NCI-H1930 (cell line): ENCODE data around the gene NPC2.

Experiments used
- DNase-seq, 2 experiments: peaks; one replicate each; lab custom pipeline; 2025; lab: John Stamatoyannopoulos, UW

NPC2 gene

DNA sequence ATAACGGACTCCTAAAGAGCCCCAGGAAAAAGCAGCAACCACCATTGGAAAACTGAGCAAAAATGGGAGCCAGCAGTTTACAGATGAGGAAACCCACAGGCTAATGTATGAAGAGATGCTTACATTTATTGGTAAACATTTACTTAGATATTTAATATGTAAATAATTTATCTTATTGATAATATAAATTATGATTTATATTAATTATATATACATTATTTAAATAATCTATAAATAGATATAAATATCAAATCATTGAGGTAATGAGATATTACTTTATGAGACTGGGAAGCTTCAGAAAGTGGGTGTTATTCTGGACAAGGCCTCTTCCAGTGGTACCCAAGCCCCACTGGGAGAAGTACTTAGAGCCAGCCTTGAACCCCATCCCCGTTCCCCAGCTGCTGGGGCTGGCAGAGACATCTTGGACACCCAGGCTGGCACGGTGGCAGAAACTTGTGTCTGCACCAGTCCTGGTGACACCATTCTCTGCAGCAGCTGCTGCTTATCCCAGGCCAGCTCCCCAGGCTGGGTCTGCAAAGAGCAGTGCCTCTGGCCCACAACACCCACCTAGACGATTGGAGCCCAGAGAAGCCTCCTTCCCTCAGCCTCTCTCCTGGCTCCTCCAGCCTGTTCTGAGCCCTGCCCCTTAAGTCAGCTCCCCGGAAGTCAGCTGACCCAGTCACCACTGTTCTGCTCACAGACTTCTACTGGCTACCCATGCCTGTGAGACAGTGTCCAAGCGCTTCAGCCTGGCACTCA lies 26.4 kb upstream of the NPC2 start:
- no peak for DNase-seq

DNA sequence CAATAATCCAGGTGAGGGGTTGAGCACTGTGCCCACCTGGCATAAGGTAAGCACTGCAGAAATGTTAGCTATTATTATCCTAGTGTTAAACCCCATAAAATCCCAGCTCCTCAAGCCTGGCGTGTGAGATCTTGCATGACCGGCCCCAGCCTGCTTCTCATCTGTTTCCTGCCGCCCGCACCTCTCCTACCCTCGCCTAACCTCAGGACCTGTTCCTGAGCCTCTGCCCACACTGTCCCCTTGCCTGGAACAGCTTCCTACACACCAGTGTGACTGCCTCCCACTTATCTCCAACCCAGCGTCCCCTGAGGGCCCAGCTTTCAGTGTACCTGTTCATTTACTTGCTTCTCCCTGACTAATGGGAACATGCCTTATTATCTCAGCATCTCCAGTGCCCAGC lies 25.1 kb upstream of the NPC2 start:
- DNase-seq, result no peak

DNA sequence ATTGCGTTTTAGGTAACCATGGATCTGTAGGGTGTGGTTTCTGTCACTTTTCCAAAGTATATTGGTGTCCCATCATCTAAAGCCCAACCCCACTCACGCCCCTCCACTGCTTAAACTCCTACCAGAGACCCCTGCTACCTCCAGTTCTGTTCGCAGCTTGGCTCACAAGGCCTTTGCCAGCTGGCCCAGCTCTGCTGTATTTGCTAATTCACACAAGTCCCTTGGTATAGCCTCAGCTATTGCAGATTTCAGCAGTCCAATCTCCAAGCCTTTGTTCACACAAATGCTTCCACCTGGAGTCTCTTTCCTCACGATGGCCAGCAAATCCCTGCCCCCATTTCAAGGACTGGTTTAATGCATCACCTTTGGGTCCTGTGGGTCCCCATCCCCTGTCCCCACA lies 24.6 kb upstream of the NPC2 start:
- DNase-seq, result no peak

DNA sequence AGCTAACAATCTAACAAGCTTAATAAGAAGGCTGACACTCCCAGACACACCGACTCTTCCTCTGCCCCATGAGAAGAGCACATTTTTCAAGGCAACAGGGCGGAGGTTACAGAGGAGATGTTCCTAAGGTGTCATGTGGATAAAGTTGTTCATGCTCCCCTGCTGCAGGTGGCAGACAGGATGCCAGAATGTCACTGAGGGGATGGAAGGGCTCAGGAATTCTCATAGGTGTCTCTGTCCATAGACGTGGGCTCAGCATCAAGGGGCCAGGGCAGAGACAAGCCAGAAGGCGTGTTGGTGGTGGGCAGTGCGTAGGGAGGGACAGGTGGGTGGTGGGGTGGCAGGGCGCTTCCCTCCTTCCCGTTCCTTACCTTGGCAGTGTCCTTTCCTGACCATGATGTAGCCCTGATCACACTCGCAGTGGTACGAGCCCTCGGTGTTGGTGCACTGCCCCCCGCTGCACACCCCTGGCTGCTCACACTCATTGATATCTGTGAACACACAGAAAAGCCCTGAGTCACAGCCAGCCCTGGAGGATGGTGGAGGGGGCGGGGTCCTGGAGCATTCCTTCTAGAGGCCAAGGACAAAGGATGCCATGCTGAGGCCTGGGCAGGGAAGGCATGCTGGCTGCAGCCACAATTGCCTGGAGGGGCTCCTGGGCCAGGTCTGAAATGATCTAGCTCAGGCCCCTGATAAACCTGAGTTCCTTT lies 23.5 kb upstream of the NPC2 start:
- no peak for DNase-seq

DNA sequence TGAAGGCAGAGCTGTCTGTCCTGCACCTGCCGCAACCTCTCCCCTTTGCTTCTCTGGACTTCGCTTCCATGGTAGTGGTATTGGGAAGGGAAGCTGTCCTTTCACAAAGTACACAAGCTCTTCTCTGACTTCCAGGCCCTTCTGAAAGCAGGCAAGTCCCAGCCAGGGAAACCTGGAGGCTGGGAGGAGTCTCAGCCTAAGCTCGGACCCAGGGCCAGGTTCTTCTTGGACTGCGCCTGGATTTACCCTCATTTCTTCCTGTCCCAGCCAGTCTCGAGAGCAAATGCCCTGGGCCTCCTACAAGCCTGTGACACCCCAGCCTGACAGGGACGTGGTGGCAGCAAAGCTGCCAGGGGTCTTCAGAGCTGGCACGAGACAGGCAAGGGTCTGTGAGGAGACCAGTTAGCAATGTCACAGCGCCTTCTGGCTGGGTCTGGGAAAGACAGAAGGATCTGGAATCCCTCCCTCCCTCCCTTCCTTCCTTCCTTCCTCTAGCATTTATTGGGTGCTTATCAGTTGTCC lies 22.8 kb upstream of the NPC2 start:
- no peak for DNase-seq

DNA sequence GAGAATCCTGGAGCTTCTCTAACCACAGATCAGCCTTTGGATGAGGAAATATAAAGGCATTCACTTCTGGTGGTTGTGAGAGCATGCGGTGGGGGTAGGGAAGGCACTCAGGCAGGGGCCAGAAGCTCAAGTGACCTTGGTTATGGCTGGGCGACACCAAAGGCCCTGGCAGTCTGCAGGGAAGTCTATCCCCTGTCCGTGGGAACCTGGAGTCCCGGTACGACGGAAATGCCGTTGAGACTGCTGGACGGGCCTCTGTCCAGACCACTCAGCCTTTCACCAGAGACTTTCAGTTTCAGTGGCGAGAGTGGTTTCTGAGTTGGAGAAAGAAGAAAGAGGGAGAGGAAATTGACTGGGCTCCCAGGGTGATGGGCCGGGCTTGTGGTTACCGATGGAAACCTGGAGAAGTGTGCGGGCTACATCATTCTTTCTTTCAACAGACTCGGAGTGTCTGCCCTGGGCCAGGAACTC lies 21.4 kb upstream of the NPC2 start:
- no peak for DNase-seq

DNA sequence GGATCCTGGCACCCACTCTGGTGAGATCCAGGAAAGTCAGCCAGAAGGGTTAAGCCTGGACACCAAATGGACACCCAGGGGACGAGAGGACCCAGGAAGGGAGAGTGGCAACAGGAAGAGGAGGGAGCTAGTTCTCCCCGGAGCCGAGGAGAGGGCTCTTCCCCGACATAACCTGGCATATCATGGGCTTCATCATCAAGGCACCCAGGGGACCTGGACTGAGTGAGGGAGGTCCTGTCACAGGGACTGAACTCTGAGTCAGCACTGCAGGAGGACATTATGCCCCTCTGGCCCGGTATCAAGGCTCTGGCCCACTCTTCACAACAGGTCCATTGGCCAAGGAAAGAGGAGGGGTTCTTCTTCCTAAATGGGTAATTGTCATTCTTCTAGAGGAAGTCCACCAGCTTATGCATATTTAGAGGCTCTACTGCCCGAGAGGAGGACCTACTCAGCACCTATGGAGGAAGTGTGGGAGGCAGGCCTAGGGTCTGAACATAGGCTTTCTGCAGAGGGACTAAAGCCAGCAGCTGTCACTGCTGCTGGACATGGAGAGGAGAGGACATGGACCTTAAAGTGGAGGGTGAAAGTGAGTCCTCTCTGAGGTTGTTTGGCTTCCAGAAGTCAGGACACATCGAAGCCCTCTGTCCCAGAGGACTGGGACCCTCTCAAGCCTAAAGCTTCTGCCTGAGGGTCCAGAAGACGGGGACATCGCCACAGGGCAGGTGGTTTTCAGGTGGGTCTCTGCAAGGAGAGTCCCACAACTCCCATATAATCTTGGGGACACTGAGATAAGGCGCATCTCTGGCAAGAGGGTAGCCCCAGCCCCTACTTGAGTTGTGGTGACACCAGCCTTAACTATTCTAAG lies 19.1 kb upstream of the NPC2 start:
- DNase-seq, result no peak

DNA sequence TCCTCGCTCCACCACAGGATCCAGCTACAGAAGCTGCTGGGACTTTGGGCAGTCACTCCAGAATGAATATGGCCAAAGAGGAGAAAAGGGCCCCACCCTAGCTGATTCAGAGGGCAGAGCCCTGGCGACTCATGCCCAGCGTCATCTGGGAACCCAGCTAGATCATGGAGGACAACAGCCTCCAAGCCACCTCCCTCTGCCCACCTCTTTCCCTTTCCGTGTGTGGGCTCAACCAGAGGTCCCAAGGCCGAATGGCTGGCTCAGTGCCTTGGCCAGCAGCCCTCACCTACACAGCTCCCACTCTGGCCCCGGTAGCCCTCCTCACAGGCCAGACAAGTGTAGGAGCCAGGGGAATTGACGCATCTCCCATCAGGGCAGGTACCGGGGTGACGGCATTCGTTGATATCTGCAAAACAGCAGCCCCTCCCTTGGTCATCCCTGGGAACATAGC lies 17.9 kb upstream of the NPC2 start:
- no peak for DNase-seq

DNA sequence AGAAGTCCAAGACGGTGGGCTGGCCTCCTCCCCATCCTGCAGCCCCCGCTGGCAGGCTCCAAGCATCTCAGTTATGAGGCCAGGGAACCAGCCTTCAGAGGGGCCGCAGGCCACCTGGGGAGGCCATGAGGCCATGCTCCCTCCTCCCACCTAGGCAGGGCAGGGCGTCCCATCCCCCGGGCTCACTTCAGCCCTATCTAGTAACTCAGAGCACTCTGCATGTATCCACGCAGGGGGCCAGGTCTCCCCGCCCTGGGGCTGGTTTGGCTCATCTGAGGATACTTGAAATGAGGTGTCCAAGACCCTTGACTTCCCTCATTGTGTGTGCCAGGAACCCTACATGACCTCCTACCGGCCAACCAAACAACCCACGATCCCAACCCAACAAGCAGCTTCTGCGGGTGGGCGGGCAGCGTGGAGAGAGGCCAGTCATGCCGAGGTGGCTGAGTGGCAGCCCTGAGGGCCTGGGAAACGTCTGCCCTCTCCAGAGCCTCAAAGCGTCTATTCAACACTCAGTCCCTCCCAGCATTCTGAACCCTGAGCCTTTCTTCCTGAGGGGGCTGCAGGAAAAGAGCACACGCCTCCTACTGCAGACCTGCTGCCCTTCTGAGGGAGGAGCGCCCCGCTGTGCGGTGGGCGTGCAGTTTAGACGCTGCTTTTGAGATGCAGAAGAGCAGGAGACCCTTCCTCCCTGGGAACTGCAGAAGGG lies 17.3 kb upstream of the NPC2 start:
- no peak for DNase-seq

DNA sequence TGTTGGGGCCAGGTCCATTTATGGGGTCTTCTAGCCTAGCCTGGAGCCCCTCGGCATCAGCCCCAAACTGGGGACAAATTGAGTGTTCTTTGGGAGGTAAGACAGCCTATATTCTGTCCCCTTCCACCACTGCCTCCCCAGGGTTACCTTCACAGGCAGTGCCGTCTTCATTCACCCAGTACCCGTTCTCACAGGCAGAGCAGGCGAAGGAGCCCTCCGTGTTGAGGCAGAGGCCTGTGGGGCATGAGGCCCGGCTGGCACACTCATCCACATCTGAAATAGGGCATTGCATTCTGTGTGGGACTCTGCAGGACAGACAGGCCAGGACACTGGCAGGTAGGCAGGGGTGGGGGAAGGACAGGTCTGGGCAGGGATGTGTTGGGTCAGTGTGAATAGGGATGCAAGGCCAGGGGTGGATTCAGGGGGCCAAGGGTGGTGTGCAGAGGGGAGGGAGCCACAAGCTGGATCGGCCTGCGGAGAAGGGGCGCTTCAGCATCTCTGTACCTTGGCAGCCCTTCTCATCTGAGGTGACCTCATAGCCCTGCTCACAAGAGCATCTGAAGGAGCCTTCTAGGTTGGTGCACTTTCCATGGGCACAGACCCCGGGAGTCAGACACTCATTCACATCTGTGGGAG lies 16.6 kb upstream of the NPC2 start:
- DNase-seq, result no peak

DNA sequence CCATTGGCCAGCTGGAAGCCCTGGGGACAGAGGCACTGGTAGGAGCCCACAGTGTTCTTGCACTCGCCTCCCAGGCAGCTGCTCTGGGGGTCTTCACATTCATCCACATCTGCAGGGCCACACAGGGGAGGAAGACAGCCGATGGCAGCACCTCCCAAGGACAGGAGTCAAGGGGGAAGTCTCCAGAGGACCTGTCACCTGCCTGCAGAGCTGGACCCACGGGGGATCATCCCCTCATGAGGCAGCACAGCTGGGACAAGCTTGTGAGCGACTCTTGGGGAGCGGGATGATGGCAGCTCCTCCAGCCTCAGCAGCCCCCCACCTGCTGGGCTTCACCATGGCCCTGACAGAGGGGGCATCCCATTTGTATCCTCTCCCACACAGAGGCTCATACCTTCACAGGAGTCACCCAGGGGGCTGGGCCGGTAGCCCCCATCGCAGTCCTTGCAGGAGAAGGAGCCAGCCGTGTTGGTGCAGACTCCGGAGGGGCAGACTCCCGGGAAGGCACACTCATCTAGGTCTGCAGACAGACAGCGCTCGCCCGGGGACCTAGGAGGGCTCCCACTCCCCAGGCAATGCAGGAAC lies 15.8 kb upstream of the NPC2 start:
- DNase-seq, result no peak

DNA sequence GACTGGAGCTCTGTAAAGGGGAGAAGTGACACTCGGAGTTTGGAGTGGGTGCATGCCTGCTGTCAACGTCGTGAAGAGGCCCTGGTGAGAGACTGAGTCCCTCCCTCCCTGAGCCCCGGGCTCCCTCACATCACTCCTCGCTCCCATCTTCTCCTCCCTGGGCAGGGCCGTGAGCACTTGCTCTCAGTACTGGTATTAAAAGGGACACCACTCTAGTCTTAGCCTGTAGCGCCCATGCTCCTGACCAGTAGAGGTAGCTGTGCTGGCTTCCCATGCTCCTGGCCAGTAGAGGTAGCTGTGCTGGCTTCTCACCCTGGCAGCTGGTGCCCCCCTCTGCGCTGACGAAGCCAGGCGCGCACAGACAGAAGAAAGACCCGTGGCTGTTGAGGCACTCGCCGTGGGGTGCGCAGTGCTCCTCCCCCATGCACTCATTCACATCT lies 15.2 kb upstream of the NPC2 start:
- DNase-seq, result no peak

DNA sequence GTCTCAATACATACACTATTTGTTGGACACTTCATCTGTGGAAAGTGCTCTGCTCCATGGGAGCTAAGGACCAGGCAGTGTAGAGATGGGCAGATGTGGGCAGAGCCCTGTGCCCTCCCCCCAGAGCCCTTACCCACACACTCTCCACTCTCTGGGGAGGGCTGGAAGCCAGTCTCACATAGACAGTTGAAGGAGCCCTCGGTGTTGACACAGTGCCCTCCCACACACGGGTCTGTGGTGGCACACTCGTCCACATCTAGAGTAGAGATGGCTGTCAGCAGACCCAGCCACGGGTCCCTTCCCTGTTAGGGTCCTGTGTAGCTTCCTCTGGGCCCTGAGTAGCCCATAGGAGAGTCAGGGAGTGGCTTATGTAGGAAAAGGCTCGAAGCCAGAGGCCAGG lies 14.7 kb upstream of the NPC2 start:
- no peak for DNase-seq

DNA sequence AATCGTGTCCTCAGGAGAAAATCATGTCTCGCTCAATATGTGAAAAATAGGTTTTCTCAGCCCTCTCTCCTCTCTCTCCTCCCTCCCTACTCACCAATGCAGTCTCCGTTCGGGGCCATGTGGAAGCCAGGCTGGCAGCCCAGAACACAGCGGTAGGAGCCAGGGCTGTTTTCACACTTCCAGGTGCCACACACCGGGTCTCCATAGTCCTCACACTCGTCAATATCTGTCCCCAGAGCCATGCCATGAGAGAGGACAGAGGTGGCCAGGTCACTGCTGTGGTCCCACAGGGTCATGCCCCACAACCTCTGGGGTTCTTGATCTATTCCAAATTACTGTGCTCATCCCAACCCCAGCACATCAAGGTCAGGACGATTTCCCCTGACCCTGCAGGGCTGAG lies 14.0 kb upstream of the NPC2 start:
- no peak for DNase-seq

DNA sequence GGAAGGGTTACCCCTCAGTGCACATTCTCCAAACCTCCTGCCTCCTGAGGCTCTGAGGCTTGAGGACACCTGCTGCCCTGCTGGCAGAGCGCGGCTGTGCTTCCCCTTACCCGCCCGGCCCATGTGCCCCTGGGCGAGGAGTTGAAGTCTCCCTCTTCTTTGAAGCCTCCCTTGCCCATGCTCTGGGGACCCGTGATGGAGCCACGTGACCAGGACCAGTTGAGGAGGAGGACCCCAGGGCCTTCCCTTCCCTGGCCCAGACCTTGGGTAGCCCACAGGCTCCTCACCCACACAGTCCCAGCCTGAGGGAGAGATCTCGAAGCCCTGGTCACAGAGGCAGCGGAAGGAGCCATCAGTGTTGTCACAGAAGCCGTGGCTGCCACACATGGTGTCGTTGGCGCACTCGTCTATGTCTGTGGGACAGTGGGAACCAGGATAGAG lies 13.3 kb upstream of the NPC2 start:
- no peak for DNase-seq

DNA sequence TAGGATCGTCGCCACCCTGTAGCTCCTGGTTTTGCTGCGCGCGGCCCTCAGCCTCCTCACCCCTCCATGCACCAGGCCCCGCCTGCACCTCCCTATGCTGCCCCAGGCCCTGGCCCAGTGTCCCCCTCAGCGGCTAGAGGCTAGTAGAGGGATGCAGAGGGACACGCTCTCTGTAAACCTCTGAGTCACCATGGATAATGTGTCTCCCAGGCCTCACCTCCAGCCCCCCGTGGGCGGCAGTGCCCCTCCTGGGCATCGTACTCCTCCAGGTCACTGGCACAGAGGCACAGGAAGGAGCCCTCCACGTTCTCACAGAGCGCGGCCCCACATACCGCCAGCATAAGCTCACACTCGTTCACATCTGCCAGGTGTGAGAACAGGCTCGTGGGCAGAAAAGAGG lies 12.7 kb upstream of the NPC2 start:
- DNase-seq, result no peak

DNA sequence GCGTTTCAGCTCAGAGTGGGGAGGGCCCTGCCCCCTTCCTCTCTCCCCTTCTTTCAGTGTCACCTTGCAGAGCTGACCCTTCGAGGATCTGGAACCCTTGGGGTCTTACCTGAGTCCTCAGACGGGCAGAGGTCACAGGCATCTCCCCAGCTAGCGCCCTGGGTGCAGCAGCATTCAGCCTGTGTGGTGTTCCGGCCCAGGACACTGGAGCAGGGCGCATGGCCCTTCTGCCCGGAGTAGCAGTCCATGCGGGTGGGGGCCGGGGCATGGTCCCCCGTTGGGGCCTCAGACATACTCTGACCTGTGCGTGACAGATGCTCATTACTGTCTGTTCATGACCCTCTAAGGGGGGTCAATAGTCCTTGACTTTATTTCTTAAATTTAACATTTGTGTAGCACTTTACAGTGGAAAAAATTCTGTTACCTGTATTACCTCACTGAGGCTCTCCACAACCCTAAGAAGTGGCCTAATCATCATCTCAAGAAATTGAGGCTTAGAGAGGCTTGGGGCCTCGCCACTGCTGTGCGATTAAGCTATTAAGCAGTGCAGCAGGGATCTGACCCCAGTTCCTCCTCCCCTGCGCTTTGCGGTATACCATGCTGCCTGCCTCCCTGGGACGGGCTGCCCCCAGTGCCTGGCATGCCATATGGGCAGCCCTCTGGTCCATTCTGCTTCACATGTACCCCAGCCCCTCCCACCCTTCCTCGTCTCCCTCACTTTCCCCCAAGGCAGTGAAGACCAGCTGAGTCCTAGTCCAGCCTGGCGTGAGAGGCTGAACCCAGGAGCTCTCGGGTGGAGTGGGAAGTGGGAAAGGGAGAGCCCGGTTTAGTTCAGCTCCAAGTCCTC lies 12.0 kb upstream of the NPC2 start:
- DNase-seq, result no peak

DNA sequence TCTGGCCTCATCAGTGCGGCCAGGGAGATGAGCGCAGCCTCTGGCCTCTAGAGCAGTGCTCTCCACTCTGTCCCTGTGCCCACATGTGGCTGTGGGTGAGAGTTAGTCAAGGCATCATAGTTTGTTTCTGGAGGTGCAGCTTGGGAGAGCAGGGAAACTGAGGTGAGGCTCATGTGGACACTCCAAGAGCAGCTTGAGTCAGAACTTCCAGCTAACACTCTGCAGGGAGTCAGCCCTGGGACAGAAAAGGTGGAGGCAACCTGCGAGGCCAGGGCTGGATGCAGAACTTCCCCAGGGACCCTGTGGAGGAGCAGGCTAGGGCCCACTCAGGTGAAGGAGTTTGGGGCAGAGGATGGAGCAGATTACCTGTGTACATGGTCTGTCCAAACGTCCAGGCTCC lies 11.3 kb upstream of the NPC2 start:
- DNase-seq, result no peak

DNA sequence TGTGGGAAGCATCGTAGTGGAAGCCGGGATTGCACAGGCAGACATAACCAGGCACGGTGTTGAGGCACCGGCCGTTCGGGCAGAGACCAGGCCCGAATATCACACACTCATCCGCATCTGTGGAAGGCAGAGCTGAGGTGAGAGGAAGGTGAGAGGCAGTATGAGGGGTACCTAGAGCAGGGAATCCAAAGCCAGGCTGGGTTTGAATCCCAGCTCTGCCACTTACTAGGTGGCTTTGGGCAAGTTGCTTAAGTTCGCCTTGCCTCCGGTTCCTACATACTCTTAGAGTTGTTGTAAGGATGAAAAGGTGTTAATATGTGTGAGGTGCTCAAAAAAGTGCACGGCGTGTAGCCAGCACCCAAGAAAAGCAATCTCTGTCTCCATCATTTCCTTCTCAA lies 10.8 kb upstream of the NPC2 start:
- no peak for DNase-seq
